ENCODE data around the gene RBMS3. TPM values are rescaled to one million over a fixed set of nuclear protein-coding genes. Genes with fewer than 3 reads are reported as not detected.

RBMS3 gene
- polyA plus RNA-seq, 5 donors: 20.5 to 41.4 (median 32.1) TPM

DNA sequence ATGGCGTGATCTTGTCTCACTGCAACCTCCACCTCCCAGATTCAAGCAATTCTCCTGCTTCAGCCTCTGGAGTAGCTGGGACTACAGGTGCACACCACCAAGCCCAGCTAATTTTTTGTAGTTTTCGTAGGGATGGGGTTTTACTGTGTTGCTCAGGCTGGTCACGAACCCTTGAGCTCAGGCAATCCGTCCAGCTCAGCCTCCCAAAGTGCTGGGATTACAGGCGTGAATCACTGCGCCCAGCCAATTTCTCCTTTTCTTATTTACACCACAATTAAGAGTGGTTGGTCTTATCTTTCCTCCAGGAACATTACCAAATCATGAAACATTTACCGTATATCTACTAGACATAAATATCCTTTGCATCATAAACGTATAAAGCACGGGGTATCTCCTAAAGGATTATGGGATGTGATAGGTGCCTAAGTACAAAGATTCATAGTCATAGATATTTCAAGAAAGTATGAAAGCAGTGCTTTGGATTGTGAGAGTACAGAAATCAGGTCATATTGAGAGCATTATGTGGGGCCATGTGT, 194.5 kb downstream of the RBMS3 start:
- DNase-seq: no peak

- DNase-seq: no peak
Measured at GRCh38 chr3:29475854-29476253, 195.0 kb downstream of the RBMS3 start.

DNA sequence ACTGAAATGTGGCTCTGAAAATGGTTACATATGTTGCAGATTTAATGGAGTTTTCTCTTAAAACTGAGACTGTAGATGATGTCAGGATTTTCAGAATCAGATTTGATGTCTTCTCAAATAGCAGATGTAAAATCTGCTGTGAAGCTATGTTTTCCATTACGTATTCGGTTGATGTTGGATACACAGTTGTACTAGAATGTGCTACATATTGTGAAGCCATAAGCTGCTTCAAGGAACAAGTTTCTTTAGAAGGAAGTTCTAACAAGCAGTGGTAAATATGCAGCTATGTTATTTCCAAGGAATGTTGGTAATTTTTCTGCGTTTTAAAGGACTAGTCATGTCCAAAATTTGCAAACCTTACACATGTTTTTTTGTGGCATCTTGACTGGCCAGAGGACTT, 197.7 kb downstream of the RBMS3 start:
- DNase-seq: no peak

DNA sequence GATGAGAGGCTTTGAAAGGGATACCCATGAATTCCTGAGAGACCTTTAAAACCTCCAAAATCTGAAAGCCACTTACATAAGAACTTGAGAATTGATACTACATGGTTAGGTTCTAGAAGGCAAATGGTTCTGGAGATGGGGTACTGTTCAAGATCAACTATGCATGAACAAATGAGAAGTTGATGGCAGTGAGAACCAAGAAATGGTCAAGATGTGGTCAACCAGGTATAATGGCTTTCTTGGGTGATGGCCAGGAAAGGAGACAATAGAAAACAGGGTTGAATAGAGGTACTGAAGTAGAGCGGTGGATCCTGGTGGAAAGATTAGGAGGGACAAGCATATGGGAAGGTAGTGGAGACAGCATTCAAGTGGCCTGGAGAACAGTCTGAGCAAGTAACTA, 200.4 kb downstream of the RBMS3 start:
- DNase-seq: no peak

GRCh38 chr3:29481969-29482767, 201.3 kb downstream of the RBMS3 start:
- no peak for DNase-seq

DNA sequence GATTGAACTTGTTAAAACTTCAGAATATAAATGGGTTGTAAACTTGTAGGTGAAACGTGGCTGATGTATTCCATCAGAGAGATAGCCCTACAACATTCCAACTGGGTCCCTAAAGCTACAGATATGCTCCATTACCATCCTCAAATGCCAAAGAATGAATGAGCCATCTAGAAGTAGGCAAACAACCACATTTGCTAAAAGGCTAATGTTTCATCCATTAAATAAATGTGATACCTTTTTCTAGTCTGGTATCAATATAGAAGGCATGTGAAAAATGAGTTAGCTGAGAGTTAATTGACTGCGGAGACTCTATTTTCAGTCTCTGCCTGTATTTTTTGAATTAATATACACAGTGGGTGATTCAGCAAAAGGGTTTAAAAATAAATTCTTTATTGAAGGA, 203.8 kb downstream of the RBMS3 start:
- DNase-seq: no peak

DNA sequence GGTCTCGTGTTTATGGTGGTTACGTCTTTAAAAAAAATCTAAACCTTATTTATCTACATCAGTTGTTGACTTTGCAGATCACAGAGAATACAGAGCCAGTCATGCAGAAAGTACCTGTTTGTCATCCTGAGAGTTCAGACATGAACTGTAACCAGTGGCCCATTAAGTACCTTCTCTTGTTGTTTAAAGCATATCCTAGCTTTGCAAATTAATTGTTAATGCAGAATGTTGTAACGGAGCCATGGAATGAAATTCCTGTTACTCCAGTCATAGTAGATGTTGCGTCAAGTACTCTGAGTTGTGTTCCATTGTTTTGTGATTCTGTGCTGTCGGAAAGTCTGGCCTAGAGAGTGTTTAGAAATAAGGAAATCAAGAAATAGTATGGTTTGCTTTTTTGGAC, 205.2 kb downstream of the RBMS3 start:
- no peak for DNase-seq

GRCh38 chr3:29486917-29487316, 206.0 kb downstream of the RBMS3 start:
- DNase-seq: no peak

GRCh38 chr3:29488922-29489321, 208.1 kb downstream of the RBMS3 start:
- no peak for DNase-seq

DNA sequence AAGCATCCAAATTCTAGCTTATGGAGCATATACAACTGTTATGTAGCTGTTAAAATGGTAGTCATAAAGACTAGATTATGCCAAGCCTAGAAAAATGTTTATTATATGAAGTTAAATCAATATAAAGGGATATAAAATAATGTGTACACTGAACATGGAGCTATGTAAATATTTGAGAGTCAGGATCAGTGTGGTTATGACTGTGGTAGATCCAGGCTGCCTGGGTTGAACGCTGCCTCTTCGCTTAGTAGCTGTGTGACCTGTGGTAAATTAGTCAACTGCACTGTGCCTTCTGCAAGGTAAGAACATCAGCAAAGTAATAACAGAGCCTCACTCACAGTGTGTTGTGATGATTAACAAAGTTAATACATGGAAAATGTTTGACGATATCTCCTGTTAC, 212.2 kb downstream of the RBMS3 start:
- no peak for DNase-seq

- no peak for DNase-seq
Measured at GRCh38 chr3:29494305-29495036, 213.6 kb downstream of the RBMS3 start.

- DNase-seq: no peak
Measured at GRCh38 chr3:29497282-29497681, 216.4 kb downstream of the RBMS3 start.

DNA sequence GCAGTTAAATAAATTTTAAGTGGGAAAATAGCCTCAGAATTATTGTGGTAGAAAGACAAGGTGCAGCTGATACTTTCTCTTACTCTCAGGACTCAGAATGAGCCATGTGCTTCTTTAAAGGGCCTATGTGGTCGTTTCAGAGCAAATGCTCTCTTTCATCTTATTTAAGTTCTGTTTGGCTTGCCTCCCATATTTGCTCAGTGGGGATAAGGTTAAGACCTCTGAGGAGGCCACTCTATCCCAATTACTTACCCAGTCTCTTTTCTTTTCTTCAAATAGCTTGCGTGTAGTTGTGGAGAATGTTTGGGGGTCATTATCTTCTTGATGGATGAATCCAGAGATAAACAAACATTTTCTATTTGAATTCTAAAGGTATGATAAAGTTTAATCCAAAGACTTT, 221.9 kb downstream of the RBMS3 start:
- no peak for DNase-seq

DNA sequence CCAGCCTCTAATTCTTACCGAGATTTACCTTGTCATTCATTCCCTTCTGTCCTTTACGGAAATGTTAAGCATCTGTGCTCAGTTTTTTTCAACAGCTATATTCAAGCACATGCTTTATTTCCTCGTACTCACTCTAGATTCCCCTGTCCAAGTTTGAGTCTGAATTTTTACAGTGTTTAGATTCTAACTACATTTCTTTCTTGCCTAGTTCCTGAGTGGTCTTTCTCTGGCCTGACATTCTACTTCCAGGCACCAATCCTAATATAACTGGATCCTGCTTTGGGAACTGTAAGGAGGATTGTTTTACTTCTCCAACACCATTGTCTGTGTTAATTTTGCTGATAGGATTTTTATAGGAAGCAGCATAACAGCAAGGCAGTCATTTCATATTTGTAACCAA, 222.4 kb downstream of the RBMS3 start:
- DNase-seq: no peak

- no peak for DNase-seq
Measured at GRCh38 chr3:29503958-29504357, 223.1 kb downstream of the RBMS3 start.

- no peak for DNase-seq
Measured at GRCh38 chr3:29506502-29506901, 225.6 kb downstream of the RBMS3 start.

- DNase-seq: no peak
Measured at GRCh38 chr3:29511701-29512100, 230.8 kb downstream of the RBMS3 start.

GRCh38 chr3:29512641-29513040, 231.8 kb downstream of the RBMS3 start:
- no peak for DNase-seq

GRCh38 chr3:29513236-29513635, 232.4 kb downstream of the RBMS3 start:
- DNase-seq: no peak

- DNase-seq: no peak
Measured at GRCh38 chr3:29514170-29514569, 233.3 kb downstream of the RBMS3 start.

- DNase-seq: no peak
Measured at GRCh38 chr3:29514912-29515311, 234.0 kb downstream of the RBMS3 start.

GRCh38 chr3:29515451-29515850, 234.6 kb downstream of the RBMS3 start:
- no peak for DNase-seq

DNA sequence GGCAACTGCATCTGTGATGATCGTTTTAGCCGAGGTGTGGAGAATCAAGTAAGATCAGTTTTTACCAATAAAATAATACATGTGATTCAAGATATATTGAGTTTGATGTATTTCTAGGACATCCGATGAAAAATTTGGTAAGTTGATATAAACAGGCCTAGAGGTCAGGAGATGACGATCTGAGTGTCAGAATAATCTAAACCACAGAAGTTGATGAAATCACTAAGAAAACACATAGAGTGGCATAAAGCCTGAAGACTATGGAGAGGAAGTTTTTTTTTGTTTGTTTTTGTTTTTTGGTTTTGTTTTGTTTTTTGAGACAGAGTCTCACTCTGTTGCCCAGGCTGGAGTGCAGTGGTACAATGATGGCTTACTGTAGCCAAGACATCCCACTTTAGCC, 235.3 kb downstream of the RBMS3 start:
- no peak for DNase-seq
